Breast epithelium (tissue), 4 donors: Measurements from ENCODE around the gene NR2F1-AS1. TPM values are rescaled to one million over a fixed set of nuclear protein-coding genes. Genes with fewer than 3 reads are reported as not detected.
A peak's percentile ranks its signal among the peaks of the same experiment; 100 is the strongest.
"Not testable (repeated sequence)": the region's sequence is repeated elsewhere in the genome, so short reads cannot be mapped to it uniquely, and the experiment has no call there.

ENCODE experiments used
- DNase-seq, 2 donors: peaks; one replicate each; pipeline ENCODE4 v3.0.0-alpha.2; 2019; ENCODE audit warnings: low spot score in 2 of 2
- H3K27ac ChIP-seq, 2 donors: fragments of 200-600 bp; sonication (generic) in 1 of 2; one replicate each; pipeline ENCODE4 v1.5.1; 2016 to 2019; ENCODE audit warnings: mild to moderate bottlenecking in 1 of 2
- H3K27me3 ChIP-seq, 2 donors: fragments of 200-600 bp; sonication (generic) in 1 of 2; one replicate each; pipeline versions ENCODE4 v1.5.1 to v1.6.0; 2017 to 2019; ENCODE audit warnings: control low read depth in 1 of 2, mild to moderate bottlenecking in 1 of 2
- H3K36me3 ChIP-seq: fragments of 200-600 bp; one replicate; pipeline ENCODE4 v1.5.1; 2019
- H3K4me1 ChIP-seq, 2 donors: fragments of 200-600 bp; sonication (generic); one replicate each; pipeline ENCODE4 v1.5.1; 2016 to 2019; ENCODE audit warnings: control low read depth in 1 of 2
- H3K4me3 ChIP-seq, 3 donors: fragments of 200-600 bp; sonication (generic); 1 replicate in 2 of 3; 2 replicates in 1 of 3; pipeline ENCODE4 v1.5.1; 2016 to 2019; ENCODE audit warnings: mild to moderate bottlenecking in 3 of 3, moderate library complexity in 2 of 3
- H3K9me3 ChIP-seq, 2 donors: fragments of 200-600 bp; sonication (generic) in 1 of 2; one replicate each; pipeline ENCODE4 v1.5.1; 2016 to 2019; ENCODE audit warnings: control low read depth in 1 of 2
- CTCF ChIP-seq, 3 donors: fragments of 450-650 bp; IDR thresholded peaks; one replicate each; pipeline ENCODE4 v1.5.1; 2016 to 2017; ENCODE audit warnings: antibody characterized with exemption in 3 of 3, mild to moderate bottlenecking in 3 of 3, moderate library complexity in 3 of 3
- POLR2A ChIP-seq: fragments of 450-650 bp; IDR thresholded peaks from one replicate; pipeline ENCODE4 v1.6.1; 2016; ENCODE audit warnings: antibody characterized with exemption, mild to moderate bottlenecking, moderate library complexity
- POLR2AphosphoS5 ChIP-seq, 3 donors: sonication (generic); formaldehyde crosslinking; IDR thresholded peaks; one replicate each; pipeline ENCODE4 v1.6.1; 2017; ENCODE audit warnings: antibody characterized with exemption in 3 of 3
- intact Hi-C: fragments of 100-400 bp; cut with DNase I; formaldehyde crosslinking; loops from one replicate; pipeline ENCODE4 v1.15.1; 2023; ENCODE audit warnings: low total_unique reads
- total RNA-seq, 3 donors: library from RNA; depleted of rRNA; stranded (reverse); fragments of >200 nt; gene quantifications; one replicate each; pipeline ENCODE4 v1.1.0, GENCODE V29; 2016

The NR2F1-AS1 gene
- total RNA-seq, 3 donors from 2014 or later, result 7.0 to 17.4 (median 15.2) TPM

- Histone ChIP-seq H3K27me3 (no peaks in the 10 kb centered on the region), H3K9me3 (no peaks in the 10 kb centered on the region), H3K4me1 (no peaks in the 10 kb centered on the region), H3K4me3 (no peak overlapping the region), H3K36me3 (no peaks in the 10 kb centered on the region), H3K27ac (no peak overlapping the region)
- TF ChIP-seq CTCF (IDR thresholded peaks at IDR 0.05) (no peak), POLR2A (no peak), POLR2AphosphoS5 (IDR thresholded peaks at IDR 0.05) (no peak)
- intact Hi-C loops, result no loop called here
- DNase-seq, result no peak
Observed at GRCh38 chr5:93545872-93546271, 35.1 kb downstream of the NR2F1-AS1 start.

- H3K4me3 ChIP-seq, result no peak overlapping the region
- intact Hi-C loops, result no loop called here
- H3K4me1 ChIP-seq, result no peaks in the 10 kb centered on the region
- TF ChIP-seq POLR2AphosphoS5 (IDR thresholded peaks at IDR 0.05) (peak; percentile 76 to 94 (median 77)), CTCF (IDR thresholded peaks at IDR 0.05) (no peak)
- H3K9me3 ChIP-seq, result peaks cover 3 to 10% of the 10 kb centered on the region in 2 donors
- peaks cover 4% of the 10 kb centered on the region for H3K36me3 ChIP-seq
- peak in 1 of 2 donors; percentile 73 for DNase-seq
- H3K27ac ChIP-seq, result peak overlapping the region; percentile 43 to 75
- H3K27me3 ChIP-seq, result no peaks in the 10 kb centered on the region
Observed at GRCh38 chr5:93532370-93532769, 48.6 kb downstream of the NR2F1-AS1 start.

GRCh38 chr5:93521815-93522214, 59.2 kb downstream of the NR2F1-AS1 start:
- intact Hi-C loops, DNase-seq, H3K36me3 ChIP-seq, H3K4me3 ChIP-seq, H3K27ac ChIP-seq, H3K4me1 ChIP-seq, H3K27me3 ChIP-seq: not testable (repeated sequence)
- peaks cover 8 to 19% of the 10 kb centered on the region in 2 donors for H3K9me3 ChIP-seq

GRCh38 chr5:93519740-93520139, 61.3 kb downstream of the NR2F1-AS1 start:
- no peaks in the 10 kb centered on the region for H3K4me1 ChIP-seq
- no peaks in the 10 kb centered on the region for H3K27me3 ChIP-seq
- peaks cover 0 to 11% of the 10 kb centered on the region in 2 donors for H3K9me3 ChIP-seq
- TF ChIP-seq POLR2A (no peak), CTCF (IDR thresholded peaks at IDR 0.05) (no peak), POLR2AphosphoS5 (IDR thresholded peaks at IDR 0.05) (no peak)
- H3K27ac ChIP-seq, result no peak overlapping the region
- H3K36me3 ChIP-seq, result no peaks in the 10 kb centered on the region
- no peak for DNase-seq
- intact Hi-C loops, result no loop called here
- H3K4me3 ChIP-seq, result no peak overlapping the region

GRCh38 chr5:93517828-93518227, 63.2 kb downstream of the NR2F1-AS1 start:
- no peak for TF ChIP-seq CTCF (IDR thresholded peaks at IDR 0.05)
- no peak for TF ChIP-seq POLR2AphosphoS5 (IDR thresholded peaks at IDR 0.05)
- no peak for TF ChIP-seq POLR2A
- DNase-seq, result no peak
- Histone ChIP-seq H3K4me1 (no peaks in the 10 kb centered on the region), H3K36me3 (no peaks in the 10 kb centered on the region), H3K27me3 (no peaks in the 10 kb centered on the region), H3K4me3 (no peak overlapping the region), H3K9me3 (peaks cover 0 to 5% of the 10 kb centered on the region in 2 donors), H3K27ac (no peak overlapping the region)
- intact Hi-C loops, result no loop called here

GRCh38 chr5:93513298-93513697, 67.7 kb downstream of the NR2F1-AS1 start:
- Histone ChIP-seq H3K4me1 (no peaks in the 10 kb centered on the region), H3K4me3 (no peak overlapping the region), H3K9me3 (no peaks in the 10 kb centered on the region), H3K27ac (no peak overlapping the region), H3K27me3 (no peaks in the 10 kb centered on the region), H3K36me3 (no peaks in the 10 kb centered on the region)
- DNase-seq, result no peak
- intact Hi-C loops, result no loop called here
- TF ChIP-seq POLR2AphosphoS5 (IDR thresholded peaks at IDR 0.05) (no peak), POLR2A (no peak), CTCF (IDR thresholded peaks at IDR 0.05) (no peak)
